Gastroesophageal sphincter (tissue), 3 donors: ENCODE data around the gene S100A12.
"Not testable (repeated sequence)": the region's sequence is repeated elsewhere in the genome, so short reads cannot be mapped to it uniquely, and the experiment has no call there.

ENCODE experiments used
- CTCF ChIP-seq, 4 experiments: fragments of 200-600 bp in 2 of 4; fragments of 450-650 bp in 2 of 4; sonication (generic) in 1 of 4; IDR thresholded peaks; one replicate each; pipeline ENCODE4 v1.5.1; 2017 to 2019; ENCODE audit warnings: antibody characterized with exemption in 4 of 4, mild to moderate bottlenecking in 2 of 4, moderate library complexity in 2 of 4
- EP300 ChIP-seq: sonication (generic); formaldehyde crosslinking; IDR thresholded peaks from one replicate; pipeline ENCODE4 v1.6.1; 2017; ENCODE audit warnings: antibody characterized with exemption, mild to moderate bottlenecking
- POLR2A ChIP-seq, 2 donors: fragments of 450-650 bp; IDR thresholded peaks; one replicate each; pipeline ENCODE4 v1.6.1; 2017; ENCODE audit warnings: antibody characterized with exemption in 2 of 2, mild to moderate bottlenecking in 2 of 2, moderate library complexity in 1 of 2
- POLR2AphosphoS5 ChIP-seq: sonication (generic); formaldehyde crosslinking; IDR thresholded peaks from one replicate; pipeline ENCODE4 v1.6.1; 2017; ENCODE audit warnings: antibody characterized with exemption

GRCh38 chr1:153407274-153407673 is 31.9 kb upstream of the S100A12 start:
- TF ChIP-seq CTCF (IDR thresholded peaks at IDR 0.05); POLR2AphosphoS5; EP300; POLR2A (IDR thresholded peaks at IDR 0.05): not testable (repeated sequence)
